ENCODE measurements around the gene CDC123.
"Not testable (repeated sequence)": the region's sequence is repeated elsewhere in the genome, so short reads cannot be mapped to it uniquely, and the experiment has no call there.

The CDC123 gene

DNA sequence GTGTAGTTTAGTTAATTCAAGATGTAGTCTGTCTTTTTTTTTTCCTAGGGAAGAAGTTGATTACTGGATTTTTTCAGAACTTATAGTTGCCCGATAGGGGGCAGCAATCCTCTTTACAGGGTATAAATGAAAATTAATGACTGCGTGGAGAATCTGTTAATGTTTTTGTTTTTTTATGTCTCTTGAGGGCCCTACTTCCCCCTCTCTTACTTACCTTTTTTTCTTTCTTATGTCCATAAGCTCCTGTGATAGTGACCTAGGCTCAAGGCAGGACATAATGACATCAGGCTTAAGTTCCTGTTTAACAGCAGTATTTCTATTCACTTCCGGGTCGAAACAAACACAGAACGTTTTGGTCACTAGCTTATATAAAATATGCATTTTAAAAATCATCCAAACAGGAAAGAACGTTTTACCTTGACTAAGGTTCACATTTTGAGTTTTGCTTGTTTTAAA is 18.8 kb downstream of the CDC123 start (continued):
- TF ChIP-seq, protein P1, sequence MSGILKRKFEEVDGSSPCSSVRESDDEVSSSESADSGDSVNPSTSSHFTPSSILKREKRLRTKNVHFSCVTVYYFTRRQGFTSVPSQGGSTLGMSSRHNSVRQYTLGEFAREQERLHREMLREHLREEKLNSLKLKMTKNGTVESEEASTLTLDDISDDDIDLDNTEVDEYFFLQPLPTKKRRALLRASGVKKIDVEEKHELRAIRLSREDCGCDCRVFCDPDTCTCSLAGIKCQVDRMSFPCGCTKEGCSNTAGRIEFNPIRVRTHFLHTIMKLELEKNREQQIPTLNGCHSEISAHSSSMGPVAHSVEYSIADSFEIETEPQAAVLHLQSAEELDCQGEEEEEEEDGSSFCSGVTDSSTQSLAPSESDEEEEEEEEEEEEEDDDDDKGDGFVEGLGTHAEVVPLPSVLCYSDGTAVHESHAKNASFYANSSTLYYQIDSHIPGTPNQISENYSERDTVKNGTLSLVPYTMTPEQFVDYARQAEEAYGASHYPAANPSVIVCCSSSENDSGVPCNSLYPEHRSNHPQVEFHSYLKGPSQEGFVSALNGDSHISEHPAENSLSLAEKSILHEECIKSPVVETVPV (CRISPR knock-in tag; IDR thresholded peaks at IDR 0.05), result no peak
- no peak for TF ChIP-seq ISL1 (CRISPR knock-in tag; IDR thresholded peaks at IDR 0.05)
- no peak for TF ChIP-seq CSDC2 (CRISPR knock-in tag; IDR thresholded peaks at IDR 0.05)
- TF ChIP-seq ZFP3 (CRISPR knock-in tag; IDR thresholded peaks at IDR 0.05), result no peak
- TF ChIP-seq, protein P2, sequence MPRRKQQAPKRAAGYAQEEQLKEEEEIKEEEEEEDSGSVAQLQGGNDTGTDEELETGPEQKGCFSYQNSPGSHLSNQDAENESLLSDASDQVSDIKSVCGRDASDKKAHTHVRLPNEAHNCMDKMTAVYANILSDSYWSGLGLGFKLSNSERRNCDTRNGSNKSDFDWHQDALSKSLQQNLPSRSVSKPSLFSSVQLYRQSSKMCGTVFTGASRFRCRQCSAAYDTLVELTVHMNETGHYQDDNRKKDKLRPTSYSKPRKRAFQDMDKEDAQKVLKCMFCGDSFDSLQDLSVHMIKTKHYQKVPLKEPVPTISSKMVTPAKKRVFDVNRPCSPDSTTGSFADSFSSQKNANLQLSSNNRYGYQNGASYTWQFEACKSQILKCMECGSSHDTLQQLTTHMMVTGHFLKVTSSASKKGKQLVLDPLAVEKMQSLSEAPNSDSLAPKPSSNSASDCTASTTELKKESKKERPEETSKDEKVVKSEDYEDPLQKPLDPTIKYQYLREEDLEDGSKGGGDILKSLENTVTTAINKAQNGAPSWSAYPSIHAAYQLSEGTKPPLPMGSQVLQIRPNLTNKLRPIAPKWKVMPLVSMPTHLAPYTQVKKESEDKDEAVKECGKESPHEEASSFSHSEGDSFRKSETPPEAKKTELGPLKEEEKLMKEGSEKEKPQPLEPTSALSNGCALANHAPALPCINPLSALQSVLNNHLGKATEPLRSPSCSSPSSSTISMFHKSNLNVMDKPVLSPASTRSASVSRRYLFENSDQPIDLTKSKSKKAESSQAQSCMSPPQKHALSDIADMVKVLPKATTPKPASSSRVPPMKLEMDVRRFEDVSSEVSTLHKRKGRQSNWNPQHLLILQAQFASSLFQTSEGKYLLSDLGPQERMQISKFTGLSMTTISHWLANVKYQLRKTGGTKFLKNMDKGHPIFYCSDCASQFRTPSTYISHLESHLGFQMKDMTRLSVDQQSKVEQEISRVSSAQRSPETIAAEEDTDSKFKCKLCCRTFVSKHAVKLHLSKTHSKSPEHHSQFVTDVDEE (CRISPR knock-in tag; IDR thresholded peaks at IDR 0.05), result no peak
- no peak for TF ChIP-seq OSR1 (CRISPR knock-in tag; IDR thresholded peaks at IDR 0.05)
- TF ChIP-seq RARB (CRISPR knock-in tag; IDR thresholded peaks at IDR 0.05), result no peak
- no peak for TF ChIP-seq TOX (CRISPR knock-in tag; IDR thresholded peaks at IDR 0.05; ENCODE audit: borderline replicate concordance)
- no peak for TF ChIP-seq ESRRG (CRISPR knock-in tag; IDR thresholded peaks at IDR 0.05)

DNA sequence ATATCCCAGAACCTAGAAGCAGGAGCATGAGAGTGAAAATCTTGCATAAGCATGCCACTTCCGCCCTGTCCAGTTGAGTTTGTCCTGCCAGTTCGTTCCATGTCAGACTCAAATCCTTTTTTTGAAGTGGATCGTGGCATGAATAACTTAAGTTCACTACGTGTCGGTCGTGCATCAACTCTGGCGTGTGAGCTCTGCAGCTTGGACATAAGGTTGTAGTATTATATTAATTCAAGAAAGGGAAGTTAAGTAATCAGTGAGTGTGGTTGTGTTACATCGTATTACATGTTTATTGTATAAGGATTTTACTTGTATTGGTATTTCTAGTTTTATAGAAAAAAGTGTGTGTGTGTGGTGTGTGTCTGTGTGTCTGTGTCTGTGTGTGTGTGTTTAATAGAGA is 23.0 kb downstream of the CDC123 start:
- ATAC-seq, result no peak
- TF ChIP-seq SNAI2 (CRISPR knock-in tag; IDR thresholded peaks at IDR 0.05) (no peak), OSR1 (CRISPR knock-in tag; IDR thresholded peaks at IDR 0.05) (no peak)
- TF ChIP-seq, protein P3, sequence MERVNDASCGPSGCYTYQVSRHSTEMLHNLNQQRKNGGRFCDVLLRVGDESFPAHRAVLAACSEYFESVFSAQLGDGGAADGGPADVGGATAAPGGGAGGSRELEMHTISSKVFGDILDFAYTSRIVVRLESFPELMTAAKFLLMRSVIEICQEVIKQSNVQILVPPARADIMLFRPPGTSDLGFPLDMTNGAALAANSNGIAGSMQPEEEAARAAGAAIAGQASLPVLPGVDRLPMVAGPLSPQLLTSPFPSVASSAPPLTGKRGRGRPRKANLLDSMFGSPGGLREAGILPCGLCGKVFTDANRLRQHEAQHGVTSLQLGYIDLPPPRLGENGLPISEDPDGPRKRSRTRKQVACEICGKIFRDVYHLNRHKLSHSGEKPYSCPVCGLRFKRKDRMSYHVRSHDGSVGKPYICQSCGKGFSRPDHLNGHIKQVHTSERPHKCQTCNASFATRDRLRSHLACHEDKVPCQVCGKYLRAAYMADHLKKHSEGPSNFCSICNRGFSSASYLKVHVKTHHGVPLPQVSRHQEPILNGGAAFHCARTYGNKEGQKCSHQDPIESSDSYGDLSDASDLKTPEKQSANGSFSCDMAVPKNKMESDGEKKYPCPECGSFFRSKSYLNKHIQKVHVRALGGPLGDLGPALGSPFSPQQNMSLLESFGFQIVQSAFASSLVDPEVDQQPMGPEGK (CRISPR knock-in tag; IDR thresholded peaks at IDR 0.05; ENCODE audit: borderline replicate concordance), result no peak

DNA sequence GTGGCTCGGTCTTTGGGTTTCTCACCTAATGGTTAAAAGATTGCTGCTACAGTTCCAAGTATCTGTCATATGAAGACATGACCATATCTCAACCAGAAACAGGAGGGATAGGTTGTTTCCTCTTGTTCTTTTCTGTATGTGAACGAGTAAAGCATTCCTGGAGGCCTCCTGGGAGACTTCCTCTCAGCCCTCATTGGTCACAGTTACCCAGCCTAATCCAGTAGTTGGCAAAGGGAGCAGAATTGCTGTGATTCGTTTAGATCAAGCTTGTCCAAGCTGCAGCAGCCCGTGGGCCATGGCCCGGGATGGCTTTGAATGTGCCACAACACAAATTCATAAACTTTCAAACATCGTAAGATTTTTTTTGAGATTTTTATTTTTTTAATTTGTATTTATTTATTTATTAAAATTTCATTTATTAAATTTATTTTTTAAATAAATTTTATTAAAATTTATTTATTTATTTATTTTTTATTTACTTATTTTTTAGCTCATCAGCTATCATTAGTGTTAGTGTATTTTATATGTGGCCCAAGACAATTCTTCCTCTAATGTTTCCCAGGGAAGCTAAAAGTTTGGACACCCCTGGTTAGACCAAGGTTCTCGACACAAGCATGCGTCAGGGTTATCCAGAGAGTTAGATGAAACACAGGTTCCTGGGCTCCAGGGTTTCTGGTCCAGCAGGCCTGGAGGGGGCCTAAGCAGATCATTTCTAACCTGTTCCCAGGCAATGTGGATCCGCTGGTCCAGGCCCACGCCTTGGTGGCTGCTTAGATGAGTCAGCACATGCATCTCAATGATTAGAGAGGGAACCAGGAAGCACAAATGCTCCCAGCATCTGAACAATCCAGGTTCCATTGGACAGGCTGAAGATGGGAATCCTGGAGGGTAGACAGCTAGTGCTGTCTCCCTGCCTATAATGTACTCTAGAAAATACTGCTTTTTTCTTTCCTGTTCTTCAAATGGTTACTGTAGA is 25.6 kb downstream of the CDC123 start:
- TF ChIP-seq ISL1 (CRISPR knock-in tag; IDR thresholded peaks at IDR 0.05) (no peak), GLIS3 (CRISPR knock-in tag; IDR thresholded peaks at IDR 0.05) (no peak), ZFP3 (CRISPR knock-in tag; IDR thresholded peaks at IDR 0.05) (no peak)
- TF ChIP-seq, protein P1 (CRISPR knock-in tag; IDR thresholded peaks at IDR 0.05), result no peak
- TF ChIP-seq, protein P3 (CRISPR knock-in tag; IDR thresholded peaks at IDR 0.05; ENCODE audit: borderline replicate concordance), result no peak
- no peak for ATAC-seq

DNA sequence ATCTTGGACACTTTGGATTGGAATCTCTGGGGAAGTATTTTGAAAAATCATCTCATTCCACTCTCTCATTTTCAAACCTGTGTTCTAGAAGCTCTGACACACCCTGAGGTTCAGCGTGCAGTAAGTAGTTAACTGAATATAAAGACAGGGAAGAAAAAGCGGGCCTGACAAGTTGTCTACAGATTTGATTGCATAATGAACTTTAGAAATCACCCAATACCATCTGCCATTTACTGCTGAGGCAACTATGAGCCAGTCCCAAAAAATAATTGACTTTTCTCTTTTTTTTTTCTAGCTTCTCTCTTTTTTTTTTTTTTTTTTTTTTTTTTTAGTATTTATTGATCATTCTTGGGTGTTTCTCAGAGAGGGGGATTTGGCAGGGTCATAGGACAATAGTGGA is 29.5 kb downstream of the CDC123 start:
- ATAC-seq, result no peak
- TF ChIP-seq, protein P2 (CRISPR knock-in tag; IDR thresholded peaks at IDR 0.05), result no peak
- TF ChIP-seq TOX (CRISPR knock-in tag; IDR thresholded peaks at IDR 0.05; ENCODE audit: borderline replicate concordance) (no peak), ARNTL (CRISPR knock-in tag; IDR thresholded peaks at IDR 0.05; ENCODE audit: borderline replicate concordance, low read depth) (no peak), GLIS3 (CRISPR knock-in tag; IDR thresholded peaks at IDR 0.05) (no peak), CSDC2 (CRISPR knock-in tag; IDR thresholded peaks at IDR 0.05) (no peak), ZNF565 (CRISPR knock-in tag; conservative IDR thresholded peaks at IDR 0.05; ENCODE audit: low read depth) (no peak), ZFP30 (CRISPR knock-in tag; IDR thresholded peaks at IDR 0.05) (no peak), ISL1 (CRISPR knock-in tag; IDR thresholded peaks at IDR 0.05) (no peak)
- TF ChIP-seq, protein P4, sequence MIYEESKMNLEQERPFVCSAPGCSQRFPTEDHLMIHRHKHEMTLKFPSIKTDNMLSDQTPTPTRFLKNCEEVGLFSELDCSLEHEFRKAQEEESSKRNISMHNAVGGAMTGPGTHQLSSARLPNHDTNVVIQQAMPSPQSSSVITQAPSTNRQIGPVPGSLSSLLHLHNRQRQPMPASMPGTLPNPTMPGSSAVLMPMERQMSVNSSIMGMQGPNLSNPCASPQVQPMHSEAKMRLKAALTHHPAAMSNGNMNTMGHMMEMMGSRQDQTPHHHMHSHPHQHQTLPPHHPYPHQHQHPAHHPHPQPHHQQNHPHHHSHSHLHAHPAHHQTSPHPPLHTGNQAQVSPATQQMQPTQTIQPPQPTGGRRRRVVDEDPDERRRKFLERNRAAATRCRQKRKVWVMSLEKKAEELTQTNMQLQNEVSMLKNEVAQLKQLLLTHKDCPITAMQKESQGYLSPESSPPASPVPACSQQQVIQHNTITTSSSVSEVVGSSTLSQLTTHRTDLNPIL (CRISPR knock-in tag; IDR thresholded peaks at IDR 0.05; ENCODE audit: low read depth), result no peak

DNA sequence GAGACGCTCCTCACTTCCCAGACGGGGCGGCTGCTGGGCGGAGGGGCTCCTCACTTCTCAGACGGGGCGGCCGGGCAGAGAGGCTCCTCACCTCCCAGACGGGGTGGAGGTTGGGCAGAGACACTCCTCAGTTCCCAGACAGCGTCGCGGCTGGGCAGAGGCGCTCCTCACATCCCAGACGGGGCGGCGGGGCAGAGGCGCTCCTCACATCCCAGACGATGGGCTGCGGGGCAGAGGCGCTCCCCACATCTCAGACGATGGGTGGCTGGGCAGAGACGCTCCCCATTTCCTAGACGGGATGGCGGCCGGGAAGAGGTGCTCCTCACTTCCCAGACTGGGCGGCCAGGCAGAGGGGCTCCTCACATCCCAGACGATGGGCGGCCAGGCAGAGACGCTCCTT is 30.4 kb downstream of the CDC123 start:
- ATAC-seq, result not testable (repeated sequence)

All from SK-N-SH treated with all-trans-retinoic acid at 6 μM for 48 hours (cell line).